NCI-H82 (cell line): Measurements from ENCODE around the gene CCDC43.
"Not testable (repeated sequence)": the region's sequence is repeated elsewhere in the genome, so short reads cannot be mapped to it uniquely, and the experiment has no call there.

Experiments
- DNase-seq: peaks from one replicate; lab custom pipeline; 2025; lab: John Stamatoyannopoulos, UW

The CCDC43 gene, protein sequence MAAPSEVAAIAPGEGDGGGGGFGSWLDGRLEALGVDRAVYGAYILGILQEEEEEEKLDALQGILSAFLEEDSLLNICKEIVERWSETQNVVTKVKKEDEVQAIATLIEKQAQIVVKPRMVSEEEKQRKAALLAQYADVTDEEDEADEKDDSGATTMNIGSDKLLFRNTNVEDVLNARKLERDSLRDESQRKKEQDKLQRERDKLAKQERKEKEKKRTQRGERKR

DNA sequence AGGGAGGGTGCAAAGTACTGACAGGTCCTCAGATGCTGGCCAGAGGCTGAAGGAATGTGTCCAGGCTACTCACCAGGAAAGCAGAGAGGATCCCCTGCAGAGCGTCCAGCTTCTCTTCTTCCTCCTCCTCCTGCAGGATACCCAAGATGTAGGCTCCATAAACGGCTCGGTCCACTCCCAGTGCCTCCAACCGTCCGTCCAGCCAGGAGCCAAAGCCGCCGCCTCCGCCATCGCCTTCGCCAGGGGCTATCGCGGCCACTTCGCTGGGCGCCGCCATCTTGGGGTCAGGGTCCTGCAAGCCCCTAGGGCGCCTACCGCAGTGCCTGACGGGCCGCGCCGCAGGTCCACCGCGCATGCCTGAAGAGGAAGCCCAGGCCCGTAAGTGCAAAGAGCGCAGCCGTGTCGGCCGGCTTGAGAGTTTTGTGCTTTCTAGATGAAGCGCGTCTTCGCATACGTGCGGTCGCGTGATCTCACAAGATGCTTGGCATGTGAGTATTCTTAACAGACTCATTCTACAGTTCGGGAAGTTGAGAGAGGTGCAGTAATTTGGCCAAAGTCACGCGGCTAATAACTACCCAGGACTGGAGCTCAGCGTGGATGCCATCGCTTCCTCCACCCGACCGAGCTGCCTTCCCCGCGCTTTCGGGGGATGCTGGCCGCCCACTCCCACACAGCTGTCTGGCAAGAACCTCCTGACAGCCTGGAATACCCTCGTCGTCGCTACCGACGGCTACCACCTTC, at the start of gene CCDC43:
Gene CCDC43 (minus strand): TSS at position 300 of the 741 bp plus-strand sequence. CDS start 23 bp downstream, at position 277.
- DNase-seq = peak; percentile 98

DNA sequence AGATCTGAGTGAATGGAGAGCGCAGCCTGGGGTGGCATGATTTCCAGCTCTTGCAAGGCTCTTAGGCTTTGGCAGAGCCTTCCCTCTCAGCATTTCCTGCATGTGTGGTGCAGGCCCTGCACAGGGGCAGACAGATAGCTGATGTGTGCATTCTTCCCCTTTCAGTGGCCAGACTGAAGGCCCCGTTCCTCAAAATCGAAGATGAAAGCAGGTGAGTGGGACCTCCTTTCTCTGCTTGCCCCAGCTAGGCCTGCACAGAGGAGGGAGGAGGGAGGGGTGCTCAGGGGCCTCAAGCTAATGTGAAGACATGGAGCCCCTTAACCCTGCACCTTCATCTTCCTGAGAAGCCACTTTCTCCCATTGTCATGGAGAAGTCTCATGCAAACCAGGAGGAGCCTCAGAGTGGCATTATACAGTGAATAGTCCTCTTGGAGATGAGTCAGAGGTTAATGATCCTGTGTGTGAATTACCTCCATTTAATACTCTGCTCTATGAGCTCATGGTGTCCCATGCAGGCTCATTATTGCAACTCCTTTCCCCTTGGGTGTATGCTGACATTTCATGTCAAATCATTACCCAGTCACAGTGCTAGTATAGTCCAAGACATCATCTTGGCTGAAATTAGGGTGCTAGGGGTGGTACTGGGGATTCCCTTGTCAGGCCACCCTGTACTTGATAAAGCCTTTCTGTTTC, 48.8 kb upstream of the CCDC43 start:
- DNase-seq = no peak

DNA sequence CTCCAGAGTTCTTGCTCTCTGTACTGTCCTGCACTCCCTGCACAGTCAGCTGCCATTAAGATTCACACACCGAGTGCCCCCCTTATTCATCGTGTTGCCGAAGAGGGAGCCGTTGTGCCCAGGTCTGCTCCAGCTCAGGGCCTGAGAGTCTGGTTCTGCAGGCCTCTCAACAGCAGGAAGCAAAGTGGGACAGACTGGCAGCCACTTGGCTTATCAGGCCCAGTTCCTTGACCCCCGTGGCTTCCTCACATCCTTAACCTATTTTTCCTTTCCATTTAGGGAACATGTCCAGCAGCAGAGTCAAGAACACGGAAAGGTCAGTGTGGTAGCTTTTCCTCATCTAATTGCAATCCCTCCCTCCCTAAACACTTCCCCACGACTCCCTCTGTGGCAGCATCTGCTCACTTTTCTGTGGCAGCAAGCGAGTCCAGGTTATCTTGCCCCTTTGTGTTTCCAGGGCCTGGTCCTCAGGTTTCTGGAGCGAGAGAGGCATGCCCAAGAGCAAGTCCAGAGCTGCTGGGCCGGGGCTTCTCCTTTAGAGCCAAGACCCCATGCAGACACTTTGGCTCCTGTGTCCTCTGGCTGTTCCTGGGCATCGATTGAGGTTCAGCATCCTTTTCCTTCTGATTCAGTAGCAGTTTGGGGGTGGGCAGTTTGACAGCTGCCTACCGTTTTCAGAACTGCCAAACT, 47.1 kb upstream of the CCDC43 start:
- DNase-seq = no peak

DNA sequence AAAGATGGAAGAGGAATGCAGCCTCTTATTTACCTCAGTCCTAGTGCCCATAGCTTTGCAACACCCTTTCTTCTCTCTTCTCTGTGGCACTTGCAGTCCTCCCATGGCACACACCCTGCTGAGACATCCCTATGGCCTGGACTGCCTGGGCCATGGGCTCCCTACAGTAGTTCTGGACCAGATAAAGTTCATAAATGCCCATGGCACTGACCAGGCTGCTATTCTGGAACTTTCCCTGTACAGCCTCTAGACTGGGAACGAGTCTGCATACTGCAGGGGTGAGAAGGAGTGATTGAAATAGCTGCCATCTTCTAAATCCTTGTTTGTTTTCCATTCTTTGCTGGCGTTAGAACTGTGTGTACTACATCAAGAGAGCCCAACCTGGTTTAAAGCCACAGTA, 44.7 kb upstream of the CCDC43 start:
- DNase-seq = no peak

DNA sequence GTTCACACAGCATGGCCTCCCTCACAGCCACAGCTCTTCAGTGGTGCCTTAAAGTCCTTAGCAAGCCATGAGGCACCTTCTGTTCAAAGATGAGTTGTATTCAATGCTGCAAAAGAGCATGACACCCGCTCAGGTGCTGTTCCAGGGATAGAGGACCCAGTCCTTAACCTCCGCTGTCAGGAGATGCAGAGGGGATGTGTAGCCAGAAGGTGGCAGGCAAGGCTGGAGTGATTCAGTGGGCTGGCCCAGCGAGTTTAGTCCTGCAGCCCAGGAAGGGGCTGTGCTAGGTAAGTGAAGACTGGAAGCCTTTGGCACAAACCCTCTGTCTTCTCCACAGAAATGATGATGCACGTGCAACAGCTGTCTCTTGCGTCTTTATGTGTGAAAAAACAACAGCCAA, 44.2 kb upstream of the CCDC43 start:
- peak; percentile 66 for DNase-seq

DNA sequence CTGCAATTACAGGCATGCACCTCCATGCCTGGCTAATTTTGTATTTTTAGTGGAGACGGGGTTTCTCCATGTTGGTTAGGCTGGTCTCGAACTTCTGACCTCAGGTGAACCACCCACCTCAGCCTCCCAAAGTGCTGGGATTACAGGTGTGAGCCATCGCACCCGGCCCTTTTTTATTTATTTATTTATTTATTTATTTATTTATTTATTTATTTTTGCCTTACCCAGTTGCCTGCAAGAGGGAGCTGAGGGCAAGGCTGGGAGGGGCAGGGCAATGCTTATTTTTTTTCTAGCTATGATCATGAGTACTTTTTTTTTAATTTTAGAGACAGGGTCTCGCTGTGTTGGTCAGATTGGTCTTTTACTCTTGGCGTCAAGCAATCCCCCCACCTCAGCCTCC, 36.5 kb upstream of the CCDC43 start:
- DNase-seq = not testable (repeated sequence)

DNA sequence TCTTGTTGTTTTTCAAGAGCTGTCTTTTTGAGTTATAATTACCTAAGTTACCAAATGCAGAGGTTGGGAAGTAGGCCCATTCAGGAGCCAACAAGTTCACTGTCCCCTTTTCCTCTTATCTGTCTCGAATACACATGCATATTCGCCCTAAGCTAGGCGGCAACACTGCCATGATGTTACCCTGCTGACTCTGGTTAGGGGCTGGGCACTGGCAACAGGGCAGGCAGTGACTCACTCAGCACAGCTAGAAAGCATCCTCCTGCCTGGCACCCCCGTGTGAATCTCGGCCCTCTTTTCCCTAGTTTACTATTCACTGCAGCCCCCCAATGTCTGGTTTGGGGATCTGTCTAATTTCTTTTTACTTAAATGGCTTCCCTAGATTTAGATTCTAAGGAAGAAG, 32.7 kb upstream of the CCDC43 start:
- no peak for DNase-seq

DNA sequence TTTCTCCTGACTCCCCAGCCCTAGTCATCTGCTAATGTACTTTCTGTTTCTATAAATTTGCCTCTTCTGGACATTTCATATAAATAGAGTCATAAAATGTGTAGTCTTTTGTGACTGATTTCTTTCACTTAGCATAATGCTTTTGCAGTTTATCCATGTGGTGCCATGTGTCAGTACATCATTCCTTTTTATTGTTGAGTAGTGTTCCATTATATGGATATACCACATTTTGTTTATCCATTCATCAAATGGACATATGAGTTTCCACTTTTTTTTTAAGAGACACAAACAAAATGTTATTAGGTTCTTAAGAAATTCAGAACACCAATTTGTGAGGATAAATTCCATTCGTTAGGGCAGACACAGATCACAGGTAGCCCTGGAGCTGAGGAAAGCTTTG, 29.9 kb upstream of the CCDC43 start:
- no peak for DNase-seq

DNA sequence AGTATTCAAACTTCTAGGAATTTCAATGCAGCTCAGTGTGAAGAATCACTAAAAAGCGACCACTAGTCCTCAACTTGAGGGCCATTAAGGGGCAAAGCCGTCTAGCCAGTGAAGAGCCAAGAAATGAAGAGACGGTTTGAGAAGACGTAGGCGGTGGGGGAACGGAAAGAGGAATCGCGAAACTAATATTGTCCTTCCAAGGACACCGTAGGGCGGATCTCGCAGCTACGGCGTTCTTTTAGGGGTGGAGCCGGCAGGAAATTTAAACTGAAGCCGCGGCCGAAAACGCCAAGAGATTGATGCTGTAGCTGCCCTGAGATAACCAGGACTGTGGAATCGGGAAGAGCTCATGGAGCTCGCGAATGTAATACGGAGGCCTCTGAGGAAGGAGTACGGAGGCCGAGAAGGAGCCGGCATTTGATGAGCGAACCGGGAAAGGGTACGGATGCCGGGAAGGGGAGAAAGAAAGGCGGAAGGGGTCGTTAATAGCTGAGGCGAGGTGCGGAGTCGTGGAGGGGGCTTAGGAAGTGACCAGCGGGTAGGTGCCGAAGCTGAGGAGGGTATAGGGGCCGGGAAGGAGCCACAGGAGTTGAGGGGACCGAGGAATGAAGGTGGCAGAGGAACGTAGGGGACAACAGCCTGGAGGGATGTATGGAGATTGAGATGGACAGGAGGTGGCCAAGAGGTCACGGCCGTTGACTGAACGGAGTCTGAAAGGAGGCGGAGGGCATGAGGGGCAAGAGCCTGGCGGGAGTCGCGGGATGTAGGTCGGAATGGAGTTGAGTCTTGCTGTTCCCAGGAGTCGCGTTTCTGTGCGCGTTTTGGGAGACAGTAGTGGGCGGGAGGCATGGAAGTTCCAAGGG, 19.1 kb upstream of the CCDC43 start, which contains the start of gene DBF4B:
Gene DBF4B (plus strand): TSS at position 265 of the 863 bp plus-strand sequence. CDS start 156 bp downstream, at position 421.
- peak; percentile 94 for DNase-seq

DNA sequence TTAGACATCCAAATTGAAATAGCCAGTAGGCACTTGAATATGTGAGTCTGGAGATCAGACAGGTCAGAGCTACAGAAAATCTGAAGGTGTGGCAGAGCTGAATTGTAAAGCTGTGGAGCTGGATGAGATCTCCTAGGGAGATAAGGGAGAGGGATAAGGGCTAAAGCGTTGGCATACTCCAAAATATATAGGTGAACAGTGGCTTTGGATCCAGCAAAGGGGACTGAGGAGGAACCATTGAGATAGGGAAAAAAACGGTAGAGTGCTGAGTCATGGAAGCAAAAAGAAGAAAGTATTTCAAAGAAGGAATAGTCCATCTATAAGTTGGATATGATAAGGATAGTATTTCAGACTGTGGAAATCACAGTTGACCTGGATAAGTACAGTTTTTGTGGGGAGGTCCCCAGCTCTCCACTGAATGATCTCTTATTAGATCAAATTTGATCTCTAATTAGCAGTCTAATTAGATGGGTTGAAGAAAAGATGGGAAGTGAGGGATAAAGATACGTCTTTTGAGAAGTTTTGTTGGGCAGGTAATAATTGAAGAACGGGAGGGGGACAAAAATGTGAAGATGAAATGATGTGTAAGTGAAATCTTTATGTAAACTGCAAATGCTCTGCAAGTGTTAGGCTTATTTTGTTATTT, 18.3 kb upstream of the CCDC43 start:
- no peak for DNase-seq

DNA sequence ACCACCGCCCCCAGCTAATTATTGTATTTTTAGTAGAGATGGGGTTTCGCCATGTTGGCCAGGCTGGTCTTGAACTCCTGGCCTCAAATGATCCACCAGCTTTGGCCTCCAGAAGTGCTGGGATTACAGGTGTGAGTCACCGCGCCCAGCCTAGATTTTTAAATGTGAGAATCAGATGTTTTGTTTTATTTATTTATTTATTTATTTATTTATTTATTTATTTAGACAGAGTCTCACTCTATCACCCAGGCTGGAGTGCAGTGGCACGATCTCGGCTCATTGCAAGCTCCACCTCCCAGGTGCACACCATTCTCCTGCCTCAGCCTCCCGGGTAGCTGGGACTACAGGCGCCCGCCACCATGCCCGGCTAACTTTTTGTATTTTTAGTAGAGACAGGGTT, 10.7 kb upstream of the CCDC43 start:
- not testable (repeated sequence) for DNase-seq

DNA sequence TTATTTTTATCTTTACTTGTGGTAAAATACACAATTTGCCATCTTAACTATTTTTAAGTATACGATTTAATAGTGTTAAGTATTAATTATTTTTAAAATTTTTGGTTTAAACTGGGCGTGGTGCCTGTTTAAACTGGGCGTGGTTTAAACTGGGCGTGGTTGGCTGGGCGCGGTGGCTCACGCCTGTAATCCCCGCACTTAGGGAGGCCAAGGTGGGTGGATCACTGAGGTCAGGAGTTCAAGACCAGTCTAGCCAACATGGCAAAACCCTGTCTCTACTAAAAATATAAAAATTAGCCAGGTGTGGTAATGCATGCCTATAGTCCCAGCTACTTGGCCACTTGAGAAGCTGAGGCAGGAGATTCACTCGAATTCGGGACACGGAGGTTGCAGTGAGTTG, 4.0 kb upstream of the CCDC43 start:
- no peak for DNase-seq

DNA sequence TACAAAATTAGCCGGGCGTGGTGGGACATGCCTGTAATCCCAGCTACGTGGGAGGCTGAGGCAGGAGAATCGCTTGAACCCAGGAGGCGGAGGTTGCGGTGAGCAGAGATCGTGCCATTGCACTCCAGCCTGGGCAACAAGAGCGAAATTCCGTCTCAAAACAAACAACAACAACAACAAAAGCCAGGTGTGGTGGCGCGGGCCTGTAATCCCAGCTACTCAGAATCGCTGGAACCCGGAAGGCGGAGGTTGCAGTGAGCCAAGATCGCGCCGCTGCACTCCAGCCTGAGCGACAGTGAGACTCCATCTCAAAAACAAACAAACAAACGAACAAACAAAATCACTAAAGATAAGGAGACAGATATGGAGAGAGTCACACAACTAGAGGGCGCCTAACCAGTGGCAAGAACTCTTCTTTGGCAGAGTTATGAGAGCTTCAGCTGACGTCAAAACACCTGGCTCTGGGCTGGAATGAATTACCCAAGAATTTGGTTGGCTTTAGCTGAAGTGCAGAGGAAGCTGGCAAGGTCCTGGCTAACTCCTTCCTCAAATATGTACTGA, 1.2 kb upstream of the CCDC43 start:
- DNase-seq = not testable (repeated sequence)

DNA sequence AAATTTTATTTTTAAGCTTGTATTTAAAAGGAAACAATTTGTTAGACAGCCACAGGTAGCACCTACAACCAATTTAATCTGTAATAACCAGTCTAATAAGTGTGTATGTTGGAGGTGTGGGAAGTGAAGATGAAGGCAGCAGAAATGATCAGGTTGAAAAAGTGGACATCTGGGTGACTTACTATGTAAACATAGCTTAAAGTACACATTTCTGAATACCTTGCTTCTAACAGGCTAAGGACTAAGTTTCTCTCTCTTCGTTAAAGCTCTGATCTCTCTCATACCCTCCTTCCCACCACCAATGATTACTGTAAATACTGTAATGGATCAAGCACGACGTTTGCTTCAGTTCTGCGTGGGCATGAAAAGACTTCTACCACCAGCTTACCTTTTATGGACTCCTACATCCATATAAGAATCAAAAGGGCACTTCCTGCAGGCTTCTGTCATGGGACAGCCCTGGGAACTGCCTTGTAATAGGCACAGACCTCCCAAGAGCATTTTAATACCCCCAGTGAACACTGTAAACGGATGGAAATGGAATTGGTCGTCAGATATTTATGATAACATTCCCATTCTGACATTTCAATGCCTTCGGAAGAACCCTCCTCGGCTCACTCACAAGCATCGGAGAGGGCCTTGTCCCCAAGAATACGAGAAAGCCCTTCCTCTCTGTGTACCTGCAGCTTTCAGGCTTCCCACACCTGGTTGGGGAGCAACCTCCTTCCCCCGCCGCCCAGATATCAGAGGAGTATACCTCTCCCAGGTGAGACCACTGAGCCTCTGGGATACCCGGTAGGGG, 700 bp downstream of the CCDC43 start:
- peak; percentile 37 for DNase-seq

DNA sequence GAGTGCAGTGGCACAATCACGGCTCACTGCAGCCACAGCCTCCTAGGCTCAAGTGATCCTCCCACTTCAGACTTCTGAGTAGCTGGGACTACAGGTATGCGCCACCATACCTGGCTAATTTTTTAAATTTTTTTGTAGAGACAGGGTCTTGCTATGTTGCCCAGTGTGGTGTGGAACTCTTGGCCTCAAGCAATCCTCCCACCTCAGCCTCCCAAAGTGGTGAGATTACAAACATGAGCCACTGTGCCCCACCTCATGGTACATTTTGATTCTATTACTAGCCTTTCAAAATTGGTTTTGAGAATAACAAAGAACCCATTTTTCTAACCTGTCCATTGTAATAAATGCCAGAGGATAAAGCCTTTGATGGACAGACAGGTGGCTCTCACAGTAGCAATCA, 1.4 kb downstream of the CCDC43 start:
- no peak for DNase-seq

DNA sequence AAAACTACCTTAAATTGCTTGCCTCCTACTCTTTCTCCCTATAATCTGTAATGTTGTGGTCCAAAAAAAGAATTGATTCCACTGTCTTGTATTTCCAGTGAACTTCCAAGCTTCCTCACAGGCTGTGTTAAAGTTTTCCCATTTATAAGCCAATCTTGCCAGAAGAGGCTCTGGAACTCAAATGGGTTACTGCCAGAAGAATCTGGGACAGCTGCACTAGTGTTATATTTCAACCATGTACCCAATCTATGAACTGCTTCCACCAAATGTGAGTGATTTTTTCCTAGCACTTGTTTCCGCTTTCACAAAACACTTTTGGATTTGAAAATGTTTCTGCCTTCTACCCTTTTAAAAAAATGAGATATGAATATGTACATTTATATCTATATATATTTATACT, 1.8 kb downstream of the CCDC43 start:
- DNase-seq = no peak

DNA sequence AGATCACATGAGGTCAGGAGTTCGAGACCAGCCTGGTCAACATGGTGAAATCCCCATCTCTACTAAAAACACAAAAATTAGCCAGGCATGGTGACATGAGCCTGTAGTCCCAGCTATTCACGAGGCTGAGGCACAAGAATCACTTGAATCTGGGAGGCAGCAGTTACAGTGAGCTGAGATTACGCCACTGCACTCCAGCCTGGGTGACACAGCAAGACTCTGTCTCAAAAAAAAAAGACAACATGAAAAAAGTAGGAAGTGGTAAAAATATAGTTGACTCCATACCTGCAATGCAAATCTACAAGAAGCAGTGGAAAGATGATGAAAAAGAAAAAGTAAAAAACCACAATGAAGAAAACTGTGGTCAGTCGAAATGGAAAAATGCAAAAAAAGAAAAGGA, 6.3 kb downstream of the CCDC43 start:
- not testable (repeated sequence) for DNase-seq

DNA sequence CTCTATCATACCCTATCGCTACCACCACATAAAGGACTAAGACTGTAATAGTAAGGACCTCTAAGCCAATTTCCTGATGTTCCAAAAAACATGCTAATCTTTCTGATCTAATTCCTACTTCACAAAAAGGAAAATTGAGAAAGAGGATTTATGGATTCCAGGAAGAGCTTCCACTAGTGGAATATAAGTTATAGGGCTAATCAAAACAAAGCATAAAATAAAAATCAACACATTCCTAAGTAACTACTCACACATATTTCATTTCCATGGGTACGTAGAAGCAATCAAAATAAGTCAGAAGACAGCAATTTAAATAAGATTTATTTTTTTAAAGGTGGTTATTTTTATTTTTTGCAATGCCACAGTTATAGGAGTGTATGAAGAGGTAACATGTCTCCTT, 12.4 kb downstream of the CCDC43 start:
- DNase-seq = no peak

DNA sequence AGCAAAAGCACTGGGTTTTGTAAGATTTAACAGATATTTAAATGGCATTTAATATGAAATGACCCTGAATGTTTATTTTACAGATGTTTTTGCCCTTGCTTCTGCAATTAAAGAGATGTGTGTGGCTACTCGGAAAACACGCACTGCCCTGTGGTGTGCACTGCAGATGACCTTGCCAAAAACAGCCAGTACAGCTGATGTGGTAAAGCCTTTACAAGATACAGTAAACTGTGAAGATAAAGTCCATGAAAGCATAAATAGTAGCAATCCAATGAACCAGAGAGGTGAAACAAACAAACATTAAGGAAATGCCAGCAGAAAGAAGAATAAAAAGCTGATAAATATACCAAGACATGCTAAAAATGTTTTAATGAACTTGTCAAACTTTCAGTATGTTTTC, 15.7 kb downstream of the CCDC43 start:
- no peak for DNase-seq
